A172 (cell line): ENCODE data around the gene PLET1. TPM values are rescaled to one million over a fixed set of nuclear protein-coding genes. Genes with fewer than 3 reads are reported as not detected.
"Not testable (repeated sequence)": the region's sequence is repeated elsewhere in the genome, so short reads cannot be mapped to it uniquely, and the experiment has no call there.

ENCODE experiments used
- DNase-seq: peaks from one replicate; pipeline ENCODE4 v3.0.0-alpha.2; 2015; ENCODE audit warnings: low spot score
- total RNA-seq: library from RNA; depleted of rRNA; stranded (reverse); fragments of >200 nt; shearing (Covaris generic); gene quantifications from 2 replicates; pipeline ENCODE4 v1.2.3, GENCODE V29; 2014; rRNA removed

The PLET1 gene
- total RNA-seq, 1 experiment from 2014 or later: not detected

GRCh38 chr11:112212710-112213109 lies 48.0 kb downstream of the PLET1 start:
- DNase-seq: no peak

- no peak for DNase-seq
Measured at GRCh38 chr11:112212290-112212689, 48.4 kb downstream of the PLET1 start.

GRCh38 chr11:112211536-112211935 lies 49.1 kb downstream of the PLET1 start:
- no peak for DNase-seq

- DNase-seq: no peak
Measured at GRCh38 chr11:112210890-112211289, 49.8 kb downstream of the PLET1 start.

- no peak for DNase-seq
Measured at GRCh38 chr11:112206071-112206470, 54.6 kb downstream of the PLET1 start.

GRCh38 chr11:112200252-112200651 lies 60.4 kb downstream of the PLET1 start:
- DNase-seq: no peak

GRCh38 chr11:112199101-112199500 lies 61.6 kb downstream of the PLET1 start:
- DNase-seq: not testable (repeated sequence)

Other genes starting within 250 kb of the PLET1 start
- gene DLAT, start 235.5 kb downstream of the PLET1 start, total RNA-seq: 35.1 and 40.6 TPM in 2 replicates
- gene PIH1D2, start 186.8 kb downstream of the PLET1 start, total RNA-seq: 3.3 and 3.4 TPM in 2 replicates
- 18.3 and 19.0 TPM in 2 replicates for gene NKAPD1, start 186.6 kb downstream of the PLET1 start, total RNA-seq
- gene TIMM8B, start 174.1 kb downstream of the PLET1 start, total RNA-seq: 56.7 and 61.3 TPM in 2 replicates
- gene SDHD, start 174.0 kb downstream of the PLET1 start, total RNA-seq: 109 and 124 TPM in 2 replicates
- gene IL18, start 96.8 kb downstream of the PLET1 start, total RNA-seq: 32.4 and 68.3 TPM in 2 replicates
- gene TEX12, start 93.5 kb downstream of the PLET1 start, total RNA-seq: not detected in 2 replicates
- gene BCO2, start 85.3 kb downstream of the PLET1 start, total RNA-seq: 0.10 TPM in 1 of 2 replicates, not detected in the other
- gene PTS, start 34.4 kb downstream of the PLET1 start, total RNA-seq: 33.0 and 51.8 TPM in 2 replicates